ENCODE data around the gene ARVCF.

GRCh38 chr22:19964701-19965386 is 51.8 kb downstream of the ARVCF start:
- TF ChIP-seq, protein P1, sequence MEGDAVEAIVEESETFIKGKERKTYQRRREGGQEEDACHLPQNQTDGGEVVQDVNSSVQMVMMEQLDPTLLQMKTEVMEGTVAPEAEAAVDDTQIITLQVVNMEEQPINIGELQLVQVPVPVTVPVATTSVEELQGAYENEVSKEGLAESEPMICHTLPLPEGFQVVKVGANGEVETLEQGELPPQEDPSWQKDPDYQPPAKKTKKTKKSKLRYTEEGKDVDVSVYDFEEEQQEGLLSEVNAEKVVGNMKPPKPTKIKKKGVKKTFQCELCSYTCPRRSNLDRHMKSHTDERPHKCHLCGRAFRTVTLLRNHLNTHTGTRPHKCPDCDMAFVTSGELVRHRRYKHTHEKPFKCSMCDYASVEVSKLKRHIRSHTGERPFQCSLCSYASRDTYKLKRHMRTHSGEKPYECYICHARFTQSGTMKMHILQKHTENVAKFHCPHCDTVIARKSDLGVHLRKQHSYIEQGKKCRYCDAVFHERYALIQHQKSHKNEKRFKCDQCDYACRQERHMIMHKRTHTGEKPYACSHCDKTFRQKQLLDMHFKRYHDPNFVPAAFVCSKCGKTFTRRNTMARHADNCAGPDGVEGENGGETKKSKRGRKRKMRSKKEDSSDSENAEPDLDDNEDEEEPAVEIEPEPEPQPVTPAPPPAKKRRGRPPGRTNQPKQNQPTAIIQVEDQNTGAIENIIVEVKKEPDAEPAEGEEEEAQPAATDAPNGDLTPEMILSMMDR (IDR thresholded peaks at IDR 0.05): no peak
- TF ChIP-seq TCF7L2 (IDR thresholded peaks at IDR 0.05; ENCODE audit: low read depth, low read length) (no peak), POLR2AphosphoS5 (IDR thresholded peaks at IDR 0.05; ENCODE audit: low read depth, low read length) (no peak)

Measured in Panc1 (cell line).